OCI-LY7 (cell line): ENCODE measurements around the gene CDK12. TPM values are rescaled to one million over a fixed set of nuclear protein-coding genes. Genes with fewer than 3 reads are reported as not detected.

Experiments
- BruUV-seq: library from RNA; stranded (reverse); fragments of 400-500 nt; replicated peaks from 2 replicates; lab custom pipeline; 2021; lab: Mats Ljungman, UMichigan
- CTCF ChIA-PET: fragments of 300-600 bp; sonication (Branson Sonifier 250); formaldehyde crosslinking; loops from one replicate; lab custom pipeline; 2022; ENCODE audit warnings: antibody characterized with exemption; ENCODE audit not compliant: unreplicated experiment; lab: Charles Lee
- POLR2A ChIA-PET: fragments of 300-600 bp; sonication (Branson Sonifier 250); formaldehyde crosslinking; loops from one replicate; lab custom pipeline; 2022; ENCODE audit warnings: antibody characterized with exemption; lab: Charles Lee
- DNase-seq: peaks from one replicate; pipeline ENCODE4 v3.0.0-alpha.2; 2015; ENCODE audit warnings: low spot score
- H2AFZ ChIP-seq: fragments of 200-600 bp; sonication (generic), shearing (Covaris generic); 2 replicates; pipeline ENCODE4 v1.6.1; 2014; ENCODE audit warnings: mild to moderate bottlenecking, antibody characterized with exemption, low read length, moderate library complexity
- H3K27ac ChIP-seq: fragments of 200-600 bp; sonication (generic); 2 replicates; pipeline ENCODE4 v1.5.1; 2014; ENCODE audit warnings: mixed run types, low read depth, mild to moderate bottlenecking, moderate library complexity, low read length, inconsistent platforms; ENCODE audit not compliant: poor library complexity, severe bottlenecking
- H3K36me3 ChIP-seq: fragments of 200-600 bp; sonication (generic); 2 replicates; pipeline ENCODE4 v1.6.1; 2014; ENCODE audit warnings: mild to moderate bottlenecking, antibody characterized with exemption, low read length, moderate library complexity, mixed read lengths; ENCODE audit not compliant: insufficient read depth
- H3K4me1 ChIP-seq: fragments of 200-600 bp; sonication (generic); 2 replicates; pipeline ENCODE4 v1.5.1; 2014; ENCODE audit warnings: mild to moderate bottlenecking, low read length; ENCODE audit not compliant: insufficient read depth, poor library complexity, severe bottlenecking
- H3K4me2 ChIP-seq: fragments of 200-600 bp; sonication (generic); 2 replicates; pipeline ENCODE4 v1.6.1; 2014; ENCODE audit warnings: mild to moderate bottlenecking, low read length
- H3K4me3 ChIP-seq: fragments of 200-600 bp; sonication (generic); 2 replicates; pipeline ENCODE4 v1.5.1; 2014; ENCODE audit warnings: mild to moderate bottlenecking, low read depth, low read length; ENCODE audit not compliant: poor library complexity, severe bottlenecking
- H3K79me2 ChIP-seq: fragments of 200-600 bp; sonication (generic); 2 replicates; pipeline ENCODE4 v1.6.1; 2016; ENCODE audit warnings: low read depth, mild to moderate bottlenecking, low read length, moderate library complexity, mixed read lengths; ENCODE audit not compliant: insufficient read depth
- H3K9me2 ChIP-seq: fragments of 200-600 bp; sonication (generic); 2 replicates; pipeline ENCODE4 v1.6.1; 2016; ENCODE audit warnings: mild to moderate bottlenecking, low read length, mixed read lengths; ENCODE audit not compliant: insufficient read depth
- H3K9me3 ChIP-seq: fragments of 200-600 bp; sonication (generic); 2 replicates; pipeline ENCODE4 v1.6.1; 2014; ENCODE audit warnings: mild to moderate bottlenecking, mixed run types, low read length, mixed read lengths
- H4K20me1 ChIP-seq: fragments of 200-600 bp; sonication (generic); 2 replicates; pipeline ENCODE4 v1.6.1; 2014; ENCODE audit warnings: mild to moderate bottlenecking, antibody characterized with exemption, low read length, moderate library complexity, mixed read lengths; ENCODE audit not compliant: insufficient read depth
- CTCF ChIP-seq: fragments of 200-600 bp; sonication (generic); conservative IDR thresholded peaks from 2 replicates; pipeline ENCODE4 v1.5.1; 2014; ENCODE audit warnings: mild to moderate bottlenecking, antibody characterized with exemption, low read length, moderate library complexity, mixed read lengths
- EZH2phosphoT487 ChIP-seq: fragments of 200-600 bp; sonication (generic); IDR thresholded peaks from 2 replicates; pipeline ENCODE4 v1.6.1; 2018; ENCODE audit warnings: low read depth, borderline replicate concordance, mild to moderate bottlenecking, mixed run types, antibody characterized with exemption, low read length, moderate library complexity, mixed read lengths
- intact Hi-C: fragments of 100-400 bp; cut with micrococcal nuclease; formaldehyde crosslinking; loops from one replicate; pipeline ENCODE4 v1.10.0; 2022; ENCODE audit not compliant: unreplicated experiment
- total RNA-seq, 2 experiments: library from RNA; depleted of rRNA in 1 of 2; stranded (reverse); fragments of >200 nt in 1 of 2; shearing (Covaris generic) in 1 of 2; gene quantifications; 2 replicates each; pipeline ENCODE4 v1.2.3, GENCODE V29; 2014 to 2022

Gene CDK12
- total RNA-seq, 2 experiments from 2014 or later, result 72.0 to 89.5 TPM

GRCh38 chr17:39562395-39562794 lies 101.1 kb downstream of the CDK12 start:
- intact Hi-C loops, result no loop called here
- no peak overlapping the region for H3K4me3 ChIP-seq
- H3K4me2 ChIP-seq, result no peak overlapping the region
- no peaks in the 10 kb centered on the region for H4K20me1 ChIP-seq
- no peak for DNase-seq
- TF ChIP-seq EZH2phosphoT487, result no peak
- TF ChIP-seq CTCF, result no peak
- ChIA-PET CTCF (no interaction called here), POLR2A (interaction anchor here (0.7 kb wide), 1 partner anchor 16 kb away, joined by 7 read pairs; no protein-coding TSS in a partner anchor)
- no peaks in the 10 kb centered on the region for H3K4me1 ChIP-seq
- no TSS peak for BruUV-seq
- no peaks in the 10 kb centered on the region for H3K9me3 ChIP-seq
- no peaks in the 10 kb centered on the region for H3K9me2 ChIP-seq
- H2AFZ ChIP-seq, result no peak overlapping the region
- H3K36me3 ChIP-seq, result peaks cover 12% of the 10 kb centered on the region; the same call in 1 of the 2 replicates
- H3K79me2 ChIP-seq, result no peaks in the 10 kb centered on the region
- no peak overlapping the region for H3K27ac ChIP-seq

GRCh38 chr17:39562976-39563375 lies 101.7 kb downstream of the CDK12 start:
- Histone ChIP-seq H3K27ac (no peak overlapping the region), H3K4me1 (no peaks in the 10 kb centered on the region), H3K4me3 (no peak overlapping the region), H3K9me3 (no peaks in the 10 kb centered on the region), H3K36me3 (peaks cover 12% of the 10 kb centered on the region; the same call in 1 of the 2 replicates), H3K9me2 (no peaks in the 10 kb centered on the region), H4K20me1 (no peaks in the 10 kb centered on the region), H3K79me2 (no peaks in the 10 kb centered on the region), H2AFZ (no peak overlapping the region), H3K4me2 (no peak overlapping the region)
- no TSS peak for BruUV-seq
- POLR2A ChIA-PET, result interaction anchor here (0.7 kb wide), 1 partner anchor 15 kb away, joined by 7 read pairs; no protein-coding TSS in a partner anchor
- TF ChIP-seq CTCF, result no peak
- TF ChIP-seq EZH2phosphoT487, result no peak
- CTCF ChIA-PET, result no interaction called here
- intact Hi-C loops, result no loop called here
- DNase-seq, result no peak

- intact Hi-C loops, result no loop called here
- POLR2A ChIA-PET, result no interaction called here
These were observed 102.2 kb downstream of the CDK12 start for GRCh38 chr17:39563476-39563875.

More at GRCh38 chr17:39563476-39563875, 102.2 kb downstream of the CDK12 start:
- no peak overlapping the region for H3K4me3 ChIP-seq
- H3K9me2 ChIP-seq, result no peaks in the 10 kb centered on the region
- H3K27ac ChIP-seq, result no peak overlapping the region
- no peaks in the 10 kb centered on the region for H4K20me1 ChIP-seq
- H2AFZ ChIP-seq, result no peak overlapping the region
- no peak overlapping the region for H3K4me2 ChIP-seq
- CTCF ChIA-PET, result interaction anchor here (0.6 kb wide), 1 partner anchor 166 kb away, joined by 5 read pairs; no protein-coding TSS in a partner anchor
- TF ChIP-seq CTCF (no peak), EZH2phosphoT487 (no peak)
- no TSS peak for BruUV-seq
- H3K36me3 ChIP-seq, result peaks cover 12% of the 10 kb centered on the region; the same call in 1 of the 2 replicates
- no peaks in the 10 kb centered on the region for H3K9me3 ChIP-seq
- no peaks in the 10 kb centered on the region for H3K79me2 ChIP-seq
- no peaks in the 10 kb centered on the region for H3K4me1 ChIP-seq
- DNase-seq, result no peak
